HG03066 (cell line): ENCODE results near the gene QSOX1.

Experiments
- ATAC-seq: cut with Tn5 transposase; IDR thresholded peaks from one replicate; pipeline ENCODE4 v1.9.1; 2021; ENCODE audit warnings: low read depth; ENCODE audit not compliant: unreplicated experiment

Gene QSOX1

GRCh38 chr1:180230791-180231505 lies 76.3 kb downstream of the QSOX1 start:
- ATAC-seq: no peak

DNA sequence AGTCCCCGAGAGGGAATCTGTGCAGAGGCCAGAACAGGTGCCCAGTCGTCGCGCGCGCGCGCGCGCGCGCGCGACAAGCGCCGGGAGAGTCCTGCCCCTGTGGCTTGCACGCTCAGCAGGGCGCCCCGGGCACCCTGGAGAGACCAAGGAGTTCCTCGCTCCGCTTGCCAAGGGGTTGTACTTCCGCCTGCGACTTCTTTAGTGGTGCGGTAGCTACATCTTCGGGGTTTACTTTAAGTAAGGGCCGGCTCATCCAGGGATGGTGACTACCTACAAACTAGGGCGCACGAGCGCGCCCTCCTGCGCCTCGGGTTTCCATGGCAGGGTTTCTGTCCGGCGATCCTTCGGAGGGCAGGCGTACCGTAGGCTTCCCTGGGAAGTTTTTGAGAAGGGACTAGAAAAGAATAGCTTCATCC lies 76.8 kb downstream of the QSOX1 start:
- ATAC-seq: no peak

DNA sequence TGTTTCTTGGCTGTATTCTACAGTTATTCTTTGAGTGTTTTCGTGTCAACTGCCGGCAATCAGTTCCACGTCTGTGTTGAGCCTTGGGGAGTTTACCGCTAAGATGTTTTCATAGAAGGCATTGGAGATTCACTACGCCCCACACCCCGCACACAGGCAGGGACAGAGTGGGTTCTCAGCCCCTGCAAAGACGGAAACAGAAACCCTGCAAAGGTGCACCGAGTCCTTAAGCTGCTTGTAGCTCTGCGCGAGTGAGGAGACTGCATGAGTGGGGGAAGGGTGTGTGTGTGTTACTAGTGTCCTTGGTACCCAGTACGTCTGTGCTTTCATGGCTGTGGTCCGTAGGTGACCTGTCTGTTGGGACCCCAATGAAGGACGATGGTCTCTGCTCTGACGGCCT lies 77.3 kb downstream of the QSOX1 start:
- ATAC-seq: no peak

DNA sequence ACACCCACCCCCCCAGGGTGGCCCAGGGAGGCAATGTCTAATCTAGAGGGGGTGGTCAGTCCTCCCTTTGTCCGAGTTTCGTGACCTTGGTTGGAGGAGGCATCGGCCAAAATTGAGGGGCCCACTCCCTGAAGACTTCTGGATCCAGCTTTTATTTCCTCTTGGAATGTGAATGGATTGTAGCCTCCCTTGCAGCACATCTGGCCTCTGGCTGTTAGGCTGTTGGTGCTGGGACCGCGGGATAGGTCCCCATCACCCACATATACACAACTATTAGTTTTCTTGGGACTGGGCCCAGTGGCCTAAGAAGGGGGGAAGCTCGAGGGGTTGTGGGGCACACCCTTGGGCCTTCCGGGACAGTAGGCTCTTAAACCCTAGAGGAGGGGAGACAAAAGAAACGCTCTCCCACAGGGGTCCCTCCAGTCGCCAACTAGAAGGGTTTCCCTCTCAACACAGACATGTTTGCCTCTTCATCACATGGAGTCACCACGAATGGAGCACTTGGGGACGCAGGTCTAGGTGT lies 77.9 kb downstream of the QSOX1 start:
- no peak for ATAC-seq

DNA sequence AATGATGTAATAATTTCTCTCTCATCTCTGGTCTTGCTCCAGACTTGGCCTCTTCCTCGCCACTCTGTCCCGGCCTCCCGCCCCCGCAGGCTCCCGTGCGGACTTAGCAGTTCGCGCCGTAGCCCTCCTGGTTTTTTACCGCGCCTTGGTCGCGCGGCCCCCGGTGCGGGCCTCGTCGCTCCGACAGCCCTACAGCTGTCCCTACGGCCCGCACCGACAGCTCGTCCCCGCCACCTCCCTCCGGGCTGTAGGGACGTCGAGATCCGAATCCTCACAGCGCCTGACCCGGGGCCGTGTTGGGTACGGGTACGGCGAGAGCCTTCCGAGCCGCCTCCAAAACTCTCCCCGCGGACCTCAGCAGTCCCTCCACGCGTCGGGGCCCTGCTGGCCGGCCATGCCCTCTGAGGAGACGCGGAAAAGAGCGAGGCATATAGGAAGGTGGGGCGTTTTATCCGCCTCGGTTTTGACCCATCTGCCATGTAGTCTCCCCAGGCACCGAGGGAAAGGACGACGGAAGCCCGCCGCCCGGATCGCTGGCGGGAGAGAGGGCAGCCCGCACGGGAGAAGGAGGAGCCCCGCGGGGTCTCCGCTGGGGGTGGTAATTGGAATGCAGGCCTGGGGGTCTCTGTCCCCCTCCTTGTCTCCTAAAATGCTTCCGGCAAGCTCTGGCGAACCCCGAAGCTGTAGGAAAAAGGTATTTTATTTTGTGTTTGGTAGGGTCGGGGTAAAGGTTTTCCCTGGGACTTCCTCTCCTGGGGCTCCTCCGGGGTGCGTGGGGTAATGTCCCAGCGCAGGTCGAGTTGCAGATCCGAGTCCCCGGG lies 78.7 kb downstream of the QSOX1 start:
- no peak for ATAC-seq

DNA sequence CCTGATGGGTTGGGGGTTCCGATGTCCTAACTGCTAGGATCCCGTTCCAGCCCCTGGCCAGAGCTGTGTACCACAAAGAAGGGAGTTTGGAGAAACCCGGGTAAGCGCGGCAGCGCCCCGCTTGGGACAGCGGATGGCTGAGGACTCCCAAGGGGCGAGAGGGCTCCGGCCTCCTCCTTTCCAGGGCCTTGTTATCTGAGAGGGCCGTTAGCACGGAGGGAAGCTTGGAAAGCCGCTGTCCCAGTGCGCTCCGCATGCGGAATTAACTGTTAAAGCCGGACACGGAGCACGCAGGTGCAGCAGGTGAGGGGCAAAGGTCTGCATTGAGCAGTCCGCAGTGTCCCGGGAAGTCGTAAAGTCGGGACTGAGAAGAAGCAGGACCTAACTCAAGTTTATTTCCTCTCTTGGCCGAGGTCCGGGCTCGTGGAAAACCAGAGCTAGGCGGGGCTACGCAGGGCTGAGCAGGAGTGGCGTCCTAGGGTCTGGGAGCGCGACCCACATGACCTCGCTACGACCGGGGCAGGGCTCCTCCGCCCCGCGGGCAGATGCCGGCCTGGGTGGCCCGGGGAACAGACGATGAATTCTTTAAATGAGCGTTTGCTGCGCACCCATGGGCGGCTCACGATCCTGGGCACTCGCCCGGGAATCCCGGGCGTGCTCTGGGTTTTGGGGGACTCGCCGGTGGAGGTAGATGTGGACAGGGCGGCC lies 79.9 kb downstream of the QSOX1 start:
- no peak for ATAC-seq

DNA sequence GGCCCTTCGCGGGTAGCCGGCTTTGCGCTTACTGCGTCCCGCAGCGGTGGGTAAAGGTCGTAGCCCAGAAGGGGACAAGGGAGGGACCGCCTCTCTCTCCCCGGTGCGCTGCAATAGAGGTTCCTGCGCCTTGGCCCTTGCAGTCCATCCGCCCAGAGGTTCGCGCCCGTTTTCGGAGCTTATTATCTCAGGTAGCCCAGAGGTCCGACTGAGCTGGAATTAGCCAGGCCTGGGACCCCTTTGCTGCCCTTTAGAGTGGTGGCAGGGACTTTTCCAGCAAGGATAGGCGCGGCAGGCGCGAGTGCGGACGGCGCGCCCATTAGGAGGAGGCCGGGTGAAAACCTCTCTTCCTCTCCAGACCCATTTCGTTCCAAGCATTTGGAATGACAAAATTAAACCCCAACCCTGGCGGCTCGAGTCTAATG lies 80.4 kb downstream of the QSOX1 start:
- no peak for ATAC-seq

- no peak for ATAC-seq
These were observed 81.0 kb downstream of the QSOX1 start for GRCh38 chr1:180235502-180236239.

- no peak for ATAC-seq
These were observed 82.2 kb downstream of the QSOX1 start for GRCh38 chr1:180236698-180237509.

DNA sequence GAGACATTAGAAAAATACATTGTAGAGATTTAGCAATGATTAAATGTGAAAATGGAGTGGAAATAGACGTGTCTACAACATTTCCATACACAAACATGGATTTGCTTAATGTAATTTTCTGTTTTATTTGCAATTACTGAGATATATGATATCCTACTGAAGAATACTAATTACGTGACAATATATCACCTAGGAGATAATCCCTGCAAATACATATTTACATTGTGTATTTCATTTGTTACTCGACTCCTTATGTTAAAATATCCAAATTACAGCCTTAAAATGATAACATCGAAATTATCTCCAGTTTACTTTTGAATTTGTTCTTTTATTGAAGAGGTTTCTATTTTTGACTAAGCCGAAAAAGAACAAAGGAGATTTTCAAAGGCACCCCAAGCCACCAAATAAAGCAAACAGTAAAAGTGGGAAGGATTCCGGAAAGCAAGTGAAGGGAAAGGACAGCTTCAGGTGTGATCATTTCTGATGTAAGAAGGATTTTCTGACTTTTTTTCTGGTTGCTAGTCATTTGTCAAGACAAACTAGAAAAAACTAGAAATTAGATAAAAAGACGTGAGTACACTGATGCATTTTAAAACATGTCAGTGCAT lies 83.3 kb downstream of the QSOX1 start:
- no peak for ATAC-seq

GRCh38 chr1:180238675-180239074 lies 84.0 kb downstream of the QSOX1 start:
- ATAC-seq: no peak

DNA sequence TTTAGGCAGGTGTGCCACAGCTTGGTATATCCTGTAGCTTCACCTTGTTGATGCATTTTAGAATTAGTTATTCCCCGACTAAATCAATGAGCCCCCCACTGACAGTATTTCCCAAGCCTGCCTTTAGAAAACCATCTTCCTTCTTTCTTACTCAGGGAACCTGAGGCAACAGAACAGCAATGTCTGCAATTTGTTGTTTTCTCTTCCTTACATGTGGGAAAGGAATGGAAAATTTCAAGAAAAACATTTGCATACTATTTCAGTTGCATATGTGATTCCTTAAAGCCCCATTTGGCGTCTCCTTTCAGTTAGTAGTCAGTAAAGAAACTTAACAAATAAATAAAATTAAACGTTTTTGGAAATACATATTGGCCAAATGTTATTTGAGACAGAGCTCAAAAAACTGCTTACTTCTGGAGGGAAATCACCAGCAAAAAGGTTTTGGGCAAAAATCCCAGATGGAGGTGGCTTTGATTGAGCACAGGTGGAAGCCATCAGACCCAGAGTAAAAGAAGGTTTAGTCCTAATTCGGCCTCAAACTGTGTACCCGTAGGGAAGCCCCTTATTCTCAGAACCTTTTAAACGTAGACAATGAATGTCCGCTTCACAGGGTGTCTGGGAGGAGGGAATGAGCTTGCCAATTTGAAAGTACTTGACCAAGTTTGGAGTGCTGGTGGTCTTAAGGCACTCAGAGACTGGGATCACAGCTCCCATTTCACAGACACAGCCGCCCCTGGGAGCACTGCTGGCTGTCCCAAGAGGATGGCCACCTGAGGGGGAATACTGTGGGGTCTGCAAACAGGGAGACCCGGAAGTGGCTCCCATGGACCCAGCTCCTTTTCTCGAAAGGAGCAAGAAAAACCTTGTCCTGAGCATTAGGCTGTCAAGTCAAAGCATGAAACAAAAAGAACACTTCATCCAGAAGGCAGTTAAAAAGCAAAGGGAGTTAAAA lies 84.8 kb downstream of the QSOX1 start:
- ATAC-seq: no peak

- ATAC-seq: no peak
These were observed 87.3 kb downstream of the QSOX1 start for GRCh38 chr1:180241716-180242544.

- no peak for ATAC-seq
These were observed 89.0 kb downstream of the QSOX1 start for GRCh38 chr1:180243517-180244221.

- no peak for ATAC-seq
These were observed 90.2 kb downstream of the QSOX1 start for GRCh38 chr1:180244840-180245239.

DNA sequence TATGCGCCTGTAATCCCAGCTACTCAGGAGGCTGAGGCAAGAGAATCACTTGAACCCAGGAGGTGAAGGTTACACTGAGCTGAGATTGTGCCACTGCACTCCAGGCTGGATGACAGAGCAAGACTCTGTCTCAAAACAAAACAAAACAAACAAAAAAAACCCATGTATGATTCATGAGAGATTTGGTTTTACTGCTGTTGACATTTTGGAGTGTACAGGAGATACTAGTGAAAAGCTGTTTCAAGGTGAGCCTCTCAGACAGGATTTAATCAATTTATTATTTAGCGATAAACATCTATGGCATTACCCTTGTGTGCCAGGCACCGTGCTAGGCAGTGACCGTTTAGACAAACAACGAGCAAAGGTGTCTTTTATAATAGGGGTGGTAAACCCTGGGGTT lies 91.9 kb downstream of the QSOX1 start:
- no peak for ATAC-seq

DNA sequence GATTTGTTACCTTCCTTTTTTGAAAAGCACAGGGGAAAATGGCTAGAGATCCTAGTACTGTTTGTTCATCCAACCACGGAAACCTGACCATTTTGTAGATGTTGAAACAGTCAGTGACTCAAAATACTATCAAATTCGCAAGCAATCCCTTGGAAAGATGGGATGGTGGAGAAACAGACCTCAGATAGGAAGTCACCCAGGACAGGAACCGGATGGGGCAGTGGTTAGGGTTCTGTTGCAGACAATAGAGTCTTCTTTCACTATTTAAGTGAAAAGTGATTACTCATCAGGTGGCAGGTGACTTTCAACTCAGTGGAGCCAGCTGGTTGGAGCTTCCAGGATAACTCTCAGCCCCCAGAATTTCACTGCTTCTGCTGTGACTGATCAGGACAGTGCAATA lies 92.4 kb downstream of the QSOX1 start:
- no peak for ATAC-seq
